Loucy (cell line): ENCODE results near the gene IL34.

Experiments used
- EZH2phosphoT487 ChIP-seq: fragments of 200-600 bp; IDR thresholded peaks from 2 replicates; pipeline ENCODE4 v1.6.1; 2018; ENCODE audit warnings: antibody characterized with exemption, mild to moderate bottlenecking, moderate library complexity, borderline replicate concordance
- TF ChIP-seq, protein P1 (sequence below): fragments of 200-600 bp; sonication (generic); conservative IDR thresholded peaks from 2 replicates; pipeline ENCODE4 v1.5.1; 2014; ENCODE audit warnings: mild to moderate bottlenecking, antibody characterized with exemption, low read length

GRCh38 chr16:70662991-70663523, 16.7 kb downstream of the IL34 start:
- TF ChIP-seq, protein P1, sequence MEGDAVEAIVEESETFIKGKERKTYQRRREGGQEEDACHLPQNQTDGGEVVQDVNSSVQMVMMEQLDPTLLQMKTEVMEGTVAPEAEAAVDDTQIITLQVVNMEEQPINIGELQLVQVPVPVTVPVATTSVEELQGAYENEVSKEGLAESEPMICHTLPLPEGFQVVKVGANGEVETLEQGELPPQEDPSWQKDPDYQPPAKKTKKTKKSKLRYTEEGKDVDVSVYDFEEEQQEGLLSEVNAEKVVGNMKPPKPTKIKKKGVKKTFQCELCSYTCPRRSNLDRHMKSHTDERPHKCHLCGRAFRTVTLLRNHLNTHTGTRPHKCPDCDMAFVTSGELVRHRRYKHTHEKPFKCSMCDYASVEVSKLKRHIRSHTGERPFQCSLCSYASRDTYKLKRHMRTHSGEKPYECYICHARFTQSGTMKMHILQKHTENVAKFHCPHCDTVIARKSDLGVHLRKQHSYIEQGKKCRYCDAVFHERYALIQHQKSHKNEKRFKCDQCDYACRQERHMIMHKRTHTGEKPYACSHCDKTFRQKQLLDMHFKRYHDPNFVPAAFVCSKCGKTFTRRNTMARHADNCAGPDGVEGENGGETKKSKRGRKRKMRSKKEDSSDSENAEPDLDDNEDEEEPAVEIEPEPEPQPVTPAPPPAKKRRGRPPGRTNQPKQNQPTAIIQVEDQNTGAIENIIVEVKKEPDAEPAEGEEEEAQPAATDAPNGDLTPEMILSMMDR, result no peak
- no peak for TF ChIP-seq EZH2phosphoT487
